ENCODE results near the gene UBC. TPM values are rescaled to one million over a fixed set of nuclear protein-coding genes. Genes with fewer than 3 reads are reported as not detected.

Gene UBC
- total RNA-seq, 1 donor from 2014 or later, result 1,214 TPM

GRCh38 chr12:124865728-124866127, 48.7 kb downstream of the UBC start:
- Mint-ChIP-seq H3K9me3 (ENCODE audit: unreplicated experiment) (no peaks in the 10 kb centered on the region), H3K36me3 (ENCODE audit: low read depth, unreplicated experiment) (peaks cover 2% of the 10 kb centered on the region), H3K4me3 (ENCODE audit: unreplicated experiment) (no peak overlapping the region), H3K27me3 (ENCODE audit: low read depth, unreplicated experiment) (peaks cover 8% of the 10 kb centered on the region), H3K27ac (ENCODE audit: unreplicated experiment) (no peak overlapping the region), H3K4me1 (ENCODE audit: low read depth, unreplicated experiment) (peaks cover 7% of the 10 kb centered on the region)
- Histone ChIP-seq H4K20me1 (ENCODE audit: insufficient read depth, low read length) (no peaks in the 10 kb centered on the region), H3K4me2 (ENCODE audit: low read length) (no peak overlapping the region), H3K9ac (ENCODE audit: low read length) (no peak overlapping the region), H2AFZ (ENCODE audit: low read depth, low read length) (no peak overlapping the region), H3K79me2 (ENCODE audit: insufficient read depth, low read length) (no peaks in the 10 kb centered on the region), H3K4me1 (ENCODE audit: insufficient read depth, low read length) (peaks cover 21% of the 10 kb centered on the region), H3K4me3 (ENCODE audit: insufficient read depth, low read depth, low read length) (no peak overlapping the region), H3K9me3 (ENCODE audit: insufficient read depth, low read depth, low read length) (no peaks in the 10 kb centered on the region), H3K36me3 (ENCODE audit: insufficient read depth, low read length) (no peaks in the 10 kb centered on the region), H3K27ac (ENCODE audit: low read depth, low read length) (no peak overlapping the region), H3K27me3 (ENCODE audit: insufficient read depth, low read length) (no peaks in the 10 kb centered on the region)
- no peak for DNase-seq (ENCODE audit: low read depth)
- no peak for FAIRE-seq
- no peak for TF ChIP-seq CTCF (IDR thresholded peaks at IDR 0.05; ENCODE audit: insufficient read depth, low read depth, low read length)
- TF ChIP-seq EZH2 (IDR thresholded peaks at IDR 0.05; ENCODE audit: insufficient read depth, low read length), result no peak

DNA sequence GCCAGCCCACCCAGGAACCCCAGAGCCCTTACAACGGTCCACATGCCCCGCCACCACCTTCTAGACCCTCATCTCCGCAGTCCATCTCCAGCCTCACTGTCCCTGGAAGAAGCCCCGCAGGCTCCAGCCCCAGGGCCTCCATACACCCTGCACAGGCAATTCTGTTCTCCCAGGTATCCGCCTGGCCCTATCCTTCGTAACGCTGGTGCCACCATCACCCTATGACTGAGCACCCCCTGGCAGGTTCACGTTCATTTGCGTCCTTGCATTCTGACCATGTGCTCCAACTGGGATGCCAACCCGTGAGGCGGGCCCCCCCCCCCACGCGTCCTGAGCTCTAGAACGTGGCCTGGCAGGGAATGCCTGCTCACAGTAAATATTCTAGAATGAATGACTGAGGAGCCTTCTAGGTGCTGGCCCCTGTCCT, 50.1 kb downstream of the UBC start:
- peak overlapping the region; percentile 78 for H2AFZ ChIP-seq (ENCODE audit: low read depth, low read length)
- peaks cover 7% of the 10 kb centered on the region for H3K4me1 Mint-ChIP-seq (ENCODE audit: low read depth, unreplicated experiment)

More for the DNA sequence above, 50.1 kb downstream of the UBC start:
- Histone ChIP-seq H3K9me3 (ENCODE audit: insufficient read depth, low read depth, low read length) (no peaks in the 10 kb centered on the region), H3K4me2 (ENCODE audit: low read length) (peak overlapping the region; percentile 98), H3K27me3 (ENCODE audit: insufficient read depth, low read length) (no peaks in the 10 kb centered on the region), H3K4me1 (ENCODE audit: insufficient read depth, low read length) (peaks cover 21% of the 10 kb centered on the region), H4K20me1 (ENCODE audit: insufficient read depth, low read length) (no peaks in the 10 kb centered on the region), H3K4me3 (ENCODE audit: insufficient read depth, low read depth, low read length) (no peak overlapping the region), H3K9ac (ENCODE audit: low read length) (peak overlapping the region; percentile 72), H3K27ac (ENCODE audit: low read depth, low read length) (peak overlapping the region; percentile 37), H3K79me2 (ENCODE audit: insufficient read depth, low read length) (no peaks in the 10 kb centered on the region), H3K36me3 (ENCODE audit: insufficient read depth, low read length) (no peaks in the 10 kb centered on the region)
- peaks cover 2% of the 10 kb centered on the region for H3K36me3 Mint-ChIP-seq (ENCODE audit: low read depth, unreplicated experiment)
- DNase-seq (ENCODE audit: low read depth) (no peak), FAIRE-seq (no peak)
- H3K27ac Mint-ChIP-seq (ENCODE audit: unreplicated experiment), result peak overlapping the region; percentile 88
- TF ChIP-seq CTCF (IDR thresholded peaks at IDR 0.05; ENCODE audit: insufficient read depth, low read depth, low read length), result no peak
- TF ChIP-seq EZH2 (IDR thresholded peaks at IDR 0.05; ENCODE audit: insufficient read depth, low read length), result no peak
- H3K27me3 Mint-ChIP-seq (ENCODE audit: low read depth, unreplicated experiment), result peaks cover 8% of the 10 kb centered on the region
- H3K4me3 Mint-ChIP-seq (ENCODE audit: unreplicated experiment), result peak overlapping the region; percentile 76
- H3K9me3 Mint-ChIP-seq (ENCODE audit: unreplicated experiment), result no peaks in the 10 kb centered on the region
